Gastrocnemius medialis (tissue), 4 donors: ENCODE data around the gene HCN1.

Experiments
- CTCF ChIP-seq, 5 experiments: fragments of 450-650 bp in 3 of 5; fragments of 200-600 bp in 2 of 5; sonication (generic) in 2 of 5; IDR thresholded peaks in 4 of 5; conservative IDR thresholded peaks in 1 of 5; 1 replicate in 4 of 5; 2 replicates in 1 of 5; pipeline ENCODE4 v1.5.1; 2016 to 2019; ENCODE audit warnings: antibody characterized with exemption in 5 of 5, mild to moderate bottlenecking in 3 of 5, moderate library complexity in 3 of 5
- POLR2A ChIP-seq, 2 donors: fragments of 450-650 bp; IDR thresholded peaks; one replicate each; pipeline ENCODE4 v1.6.1; 2017; ENCODE audit warnings: antibody characterized with exemption in 2 of 2, mild to moderate bottlenecking in 2 of 2, moderate library complexity in 2 of 2

GRCh38 chr5:45684118-45684517 is 12.1 kb downstream of the HCN1 start:
- TF ChIP-seq POLR2A (IDR thresholded peaks at IDR 0.05) (no peak), CTCF (IDR thresholded peaks at IDR 0.05 in 4 of 5, conservative IDR thresholded peaks at IDR 0.05 in 1 of 5) (no peak)
